ENCODE measurements around the gene SUGCT. TPM values are rescaled to one million over a fixed set of nuclear protein-coding genes. Genes with fewer than 3 reads are reported as not detected.

SUGCT gene
- total and polyA plus RNA-seq, 9 of the 15 experiments (the other 6 are each of a cell fraction or from before 2014, with no cell fraction given) = 0.58 to 2.5 (median 1.4) TPM

- TF ChIP-seq ZNF318 (IDR thresholded peaks at IDR 0.05; ENCODE audit: borderline replicate concordance in 1 of 2, low read depth in 1 of 2) = no peak
- no peak for TF ChIP-seq ZNF655 (CRISPR knock-in tag; IDR thresholded peaks at IDR 0.05)
- TF ChIP-seq IFI16 (CRISPR knock-in tag; IDR thresholded peaks at IDR 0.05) = no peak
Observed at GRCh38 chr7:40765639-40766038, 630.8 kb downstream of the SUGCT start (continued).

Measured in K562 (cell line).